ENCODE data around the gene TPP2.

TPP2 gene

GRCh38 chr13:102696465-102696864, 99.7 kb downstream of the TPP2 start:
- no peak for DNase-seq

GRCh38 chr13:102697264-102697663, 100.5 kb downstream of the TPP2 start:
- no peak for DNase-seq

DNA sequence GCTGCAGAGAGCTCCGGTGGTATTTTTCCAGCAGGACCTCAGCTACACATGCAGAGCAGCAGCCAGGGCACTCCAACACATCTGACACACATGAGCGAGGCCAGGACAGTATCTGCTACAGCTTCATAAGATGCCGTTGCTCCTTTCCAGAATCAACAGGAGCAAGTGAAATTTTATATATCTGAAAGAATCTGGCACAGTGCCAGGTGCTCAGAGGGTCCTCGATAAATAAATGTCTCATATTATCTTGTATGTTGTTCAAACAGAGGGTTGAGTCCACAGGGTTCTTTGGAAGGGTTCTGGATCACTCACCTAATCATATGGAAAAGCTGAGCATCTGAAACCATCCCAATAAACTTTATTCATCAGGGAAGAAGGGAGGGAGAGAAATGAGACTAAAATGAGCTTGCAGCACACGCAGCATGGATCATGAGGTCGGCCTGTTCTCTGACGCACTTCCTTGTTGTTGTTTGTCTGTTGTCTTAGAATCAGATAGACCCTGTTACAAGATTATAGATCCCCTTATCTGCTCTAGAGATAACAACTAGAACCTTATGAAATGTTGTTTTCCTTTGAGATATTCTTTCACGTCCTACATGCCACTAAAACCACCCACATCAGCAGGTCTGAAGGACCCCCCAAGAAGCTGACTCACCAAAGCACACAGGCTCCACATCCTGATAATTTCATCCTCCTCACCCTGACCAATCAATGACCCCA, 101.3 kb downstream of the TPP2 start:
- DNase-seq, result no peak

DNA sequence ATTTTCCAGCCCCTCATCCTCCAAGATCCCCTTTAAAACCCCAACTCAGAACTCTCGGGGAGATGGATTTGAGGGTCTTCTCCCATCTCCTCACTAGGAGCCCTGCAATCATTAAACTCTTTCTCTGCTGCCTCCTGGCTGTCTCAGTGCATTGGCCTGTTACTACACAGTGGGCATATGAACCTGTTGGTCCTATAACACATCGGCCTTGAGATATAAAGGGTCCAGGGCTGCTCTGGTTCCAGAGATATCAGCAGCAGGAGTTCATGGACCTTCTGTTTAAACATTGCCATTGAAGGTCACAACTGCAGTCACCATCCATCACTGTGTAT, 101.8 kb downstream of the TPP2 start:
- no peak for DNase-seq

DNA sequence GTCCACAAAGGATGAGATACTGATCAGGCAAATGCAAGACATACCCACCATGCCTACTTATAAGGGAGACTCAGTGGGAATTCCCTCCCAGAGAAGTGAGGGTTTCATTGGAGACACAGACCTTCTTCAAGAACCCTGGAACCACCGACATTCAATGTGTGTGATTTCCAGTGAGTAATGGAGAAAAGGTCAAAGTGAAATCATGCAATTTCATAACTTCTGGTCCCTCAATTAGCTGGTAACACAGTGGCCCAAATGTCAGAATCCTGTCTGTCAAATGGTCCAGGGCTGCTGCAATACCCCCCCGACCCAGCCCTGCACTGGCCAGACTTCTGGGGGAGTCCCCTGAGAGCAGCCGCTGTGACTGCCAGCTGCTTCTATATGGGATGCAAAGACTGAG, 102.7 kb downstream of the TPP2 start:
- no peak for DNase-seq

GRCh38 chr13:102700088-102701031, 103.6 kb downstream of the TPP2 start:
- DNase-seq, result no peak

DNA sequence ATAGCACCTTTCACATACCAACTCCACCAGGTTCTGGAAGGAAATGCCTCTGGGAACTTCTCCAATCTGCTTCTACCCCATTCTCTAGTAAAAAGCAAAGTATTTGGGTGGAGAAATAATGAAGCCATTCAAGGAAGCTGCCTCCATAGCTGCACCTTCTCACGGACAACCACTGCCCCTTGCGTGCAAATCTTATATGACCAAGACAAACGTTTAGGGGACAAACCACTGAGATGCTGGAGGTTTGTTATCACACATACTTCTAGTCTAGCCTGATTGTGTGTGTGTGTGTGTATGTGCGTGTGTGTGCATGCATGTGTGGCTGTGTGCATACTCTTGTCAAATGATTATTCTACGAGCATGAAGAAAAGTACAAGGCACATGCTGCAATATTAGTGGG, 104.5 kb downstream of the TPP2 start:
- DNase-seq, result no peak

- DNase-seq, result no peak
Measured at GRCh38 chr13:102702965-102703725, 106.4 kb downstream of the TPP2 start.

DNA sequence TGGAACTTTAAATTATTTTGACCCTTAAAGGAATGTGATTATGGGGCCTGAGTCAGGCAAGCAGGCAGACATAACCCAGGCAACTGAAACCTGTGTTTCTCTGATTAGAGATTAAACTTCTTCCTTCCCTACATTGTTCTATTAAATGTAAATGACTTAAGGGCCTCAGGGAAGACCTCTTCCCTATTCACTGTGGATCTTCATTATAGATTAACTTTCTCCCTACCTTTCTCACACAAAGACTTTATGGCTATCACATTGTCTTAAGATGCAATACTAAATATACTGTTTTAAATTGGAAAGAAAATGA, 106.9 kb downstream of the TPP2 start:
- no peak for DNase-seq

GRCh38 chr13:102704238-102705058, 107.7 kb downstream of the TPP2 start:
- DNase-seq, result no peak

DNA sequence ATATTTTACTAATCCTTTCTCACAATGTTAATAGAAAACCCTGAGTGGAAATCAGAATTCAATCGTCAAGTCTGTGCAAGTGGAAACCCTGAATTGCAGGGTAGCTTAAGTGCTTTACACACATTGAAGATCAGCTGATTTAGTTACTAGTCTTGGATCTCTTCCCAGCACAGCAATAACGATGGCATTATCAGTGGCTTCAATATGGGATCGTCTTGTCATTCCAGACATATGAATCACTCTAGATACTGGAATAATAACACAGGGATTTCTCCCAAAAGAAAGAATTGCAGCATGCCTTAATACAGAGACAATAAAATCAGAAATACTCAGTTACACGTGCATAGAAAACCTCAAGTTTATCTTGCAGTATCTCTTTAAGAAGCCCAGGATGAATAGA, 110.7 kb downstream of the TPP2 start:
- no peak for DNase-seq

- no peak for DNase-seq
Measured at GRCh38 chr13:102708211-102708610, 111.4 kb downstream of the TPP2 start.

DNA sequence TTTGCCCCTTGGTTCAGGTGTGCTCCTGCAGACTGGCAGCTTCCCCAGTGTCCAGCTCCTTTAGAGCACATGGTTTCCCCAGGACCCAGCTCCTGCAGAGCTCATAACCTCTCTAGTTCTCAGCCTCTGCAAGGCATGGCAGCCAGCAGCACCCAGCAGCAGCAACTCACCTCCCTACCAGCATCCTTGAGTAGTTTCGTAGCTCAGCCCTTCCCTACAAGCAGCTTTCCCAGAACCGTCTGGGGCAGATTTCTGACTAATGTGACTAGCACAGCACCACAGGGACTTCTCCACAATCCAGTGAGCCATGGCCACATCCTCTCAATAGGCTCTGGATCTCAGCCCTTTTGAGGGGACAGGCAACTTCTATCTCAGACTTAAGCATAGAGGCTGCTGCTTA, 112.2 kb downstream of the TPP2 start:
- no peak for DNase-seq

DNA sequence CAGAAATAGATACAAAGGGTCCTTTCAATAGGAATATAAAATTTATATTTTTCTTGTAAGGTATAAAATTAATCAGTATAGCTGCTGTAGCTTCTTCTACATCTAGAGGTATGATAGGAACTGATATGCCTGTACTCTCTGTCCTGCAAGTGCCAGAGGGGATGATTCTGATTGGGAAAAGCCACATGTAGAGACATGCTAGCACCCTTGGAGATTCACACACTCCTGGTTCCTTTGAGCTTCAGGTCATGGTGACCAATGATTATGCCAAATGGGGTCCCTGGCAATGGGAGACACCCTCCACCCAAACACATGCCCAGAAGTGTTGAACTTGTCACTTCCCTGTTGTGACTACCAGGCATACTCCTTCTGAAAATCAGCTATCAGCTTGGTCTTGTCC, 112.8 kb downstream of the TPP2 start:
- no peak for DNase-seq

DNA sequence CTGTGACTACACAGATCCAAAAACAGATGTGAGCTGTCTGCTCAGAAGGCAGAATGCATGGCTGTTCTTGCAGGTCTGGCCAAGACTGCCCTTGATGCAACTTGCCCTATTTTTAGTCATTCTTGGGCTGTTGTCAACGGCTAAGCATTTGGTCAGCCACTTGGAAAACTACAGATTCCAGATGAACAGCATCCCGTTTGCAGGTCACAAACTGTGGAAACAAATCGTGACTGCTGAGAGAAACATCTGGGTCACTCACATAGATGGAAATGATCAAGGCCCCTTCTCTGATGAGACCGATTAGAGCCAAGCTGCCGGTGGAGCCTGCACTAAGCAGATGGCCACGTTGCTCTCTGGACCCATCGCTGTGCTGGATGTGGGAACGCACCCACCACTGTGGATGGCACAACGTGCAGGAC, 113.5 kb downstream of the TPP2 start:
- DNase-seq, result no peak

DNA sequence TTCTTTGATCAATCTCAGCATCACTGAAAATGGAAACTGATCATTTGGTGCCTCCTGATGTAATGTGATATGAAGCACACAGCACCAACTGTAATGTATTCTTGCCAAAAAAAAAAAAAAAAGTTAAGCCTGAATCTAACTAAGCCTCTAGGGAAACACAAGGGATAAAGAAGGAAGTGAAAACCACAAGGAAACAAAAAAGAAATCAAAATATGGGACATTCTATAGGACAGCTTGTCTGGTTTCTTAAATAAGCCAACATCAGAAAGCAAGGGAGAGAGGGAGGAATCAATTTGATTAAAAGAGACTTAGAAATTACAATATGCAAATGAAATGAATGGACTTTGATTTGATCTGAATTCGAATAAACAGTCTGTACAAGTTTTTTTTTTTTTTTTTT, 118.7 kb downstream of the TPP2 start:
- DNase-seq, result no peak

DNA sequence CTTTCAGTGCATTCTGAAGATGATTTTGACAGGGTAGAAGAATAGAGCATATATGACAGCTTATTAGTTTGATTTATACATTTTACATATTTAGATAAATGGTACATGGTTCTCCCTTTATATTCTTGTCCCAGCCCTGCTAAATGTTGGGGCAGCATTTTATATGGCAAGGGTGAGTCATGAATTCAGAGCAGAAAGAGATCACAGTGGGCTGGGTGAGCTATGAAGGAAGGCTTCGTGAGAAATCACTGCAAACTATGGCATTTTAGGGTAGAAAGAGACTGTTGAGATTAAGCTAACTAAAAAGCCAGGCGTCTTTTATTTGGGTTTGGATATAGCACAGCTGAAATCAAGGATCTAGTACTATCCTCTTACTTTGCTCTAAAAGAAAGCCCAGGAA, 122.0 kb downstream of the TPP2 start:
- no peak for DNase-seq

- DNase-seq, result peak; percentile 32
Measured at GRCh38 chr13:102721800-102722231, 125.0 kb downstream of the TPP2 start.

GRCh38 chr13:102724923-102725322, 128.1 kb downstream of the TPP2 start:
- DNase-seq, result peak; percentile 25

- peak; percentile 18 for DNase-seq
Measured at GRCh38 chr13:102726430-102726829, 129.6 kb downstream of the TPP2 start.

Data from CD4-positive, alpha-beta T cell treated with Interleukin-21 for 1 hour (primary cell).